Gastrocnemius medialis (tissue), 4 donors: ENCODE measurements around the gene SUSD1. TPM values are rescaled to one million over a fixed set of nuclear protein-coding genes. Genes with fewer than 3 reads are reported as not detected.

Experiments
- ATAC-seq, 2 donors: fragments of 150-250 bp; one replicate each; pipeline ENCODE4 v1.9.1; 2016
- DNase-seq, 2 donors: peaks; one replicate each; pipeline ENCODE4 v3.0.0-alpha.2; 2019
- H3K27ac ChIP-seq, 4 donors: fragments of 200-600 bp; sonication (generic); 1 replicate in 1 of 4; 2 replicates in 3 of 4; pipeline ENCODE4 v1.5.1; 2016 to 2018; ENCODE audit warnings: mild to moderate bottlenecking in 2 of 4, moderate library complexity in 1 of 4
- H3K27me3 ChIP-seq, 3 donors: fragments of 200-600 bp; sonication (generic) in 2 of 3; 1 replicate in 1 of 3; 2 replicates in 2 of 3; pipeline versions ENCODE4 v1.5.1 to v1.6.0; 2016 to 2019; ENCODE audit warnings: mild to moderate bottlenecking in 1 of 3, moderate library complexity in 1 of 3
- H3K36me3 ChIP-seq, 2 donors: fragments of 200-600 bp; sonication (generic) in 1 of 2; one replicate each; pipeline ENCODE4 v1.5.1; 2017 to 2018
- H3K4me1 ChIP-seq, 2 donors: fragments of 200-600 bp; sonication (generic) in 1 of 2; one replicate each; pipeline ENCODE4 v1.5.1; 2016 to 2017; ENCODE audit warnings: mild to moderate bottlenecking in 2 of 2
- H3K4me3 ChIP-seq, 4 donors: fragments of 200-600 bp; sonication (generic) in 3 of 4; 1 replicate in 1 of 4; 2 replicates in 3 of 4; pipeline ENCODE4 v1.5.1; 2016 to 2019; ENCODE audit warnings: mild to moderate bottlenecking in 2 of 4
- H3K9me3 ChIP-seq, 3 donors: fragments of 200-600 bp; sonication (generic) in 2 of 3; 1 replicate in 1 of 3; 2 replicates in 2 of 3; pipeline ENCODE4 v1.5.1; 2016 to 2019
- CTCF ChIP-seq, 5 experiments: fragments of 450-650 bp in 3 of 5; fragments of 200-600 bp in 2 of 5; sonication (generic) in 2 of 5; IDR thresholded peaks in 4 of 5; conservative IDR thresholded peaks in 1 of 5; 1 replicate in 4 of 5; 2 replicates in 1 of 5; pipeline ENCODE4 v1.5.1; 2016 to 2019; ENCODE audit warnings: antibody characterized with exemption in 5 of 5, mild to moderate bottlenecking in 3 of 5, moderate library complexity in 3 of 5
- POLR2A ChIP-seq, 2 donors: fragments of 450-650 bp; IDR thresholded peaks; one replicate each; pipeline ENCODE4 v1.6.1; 2017; ENCODE audit warnings: antibody characterized with exemption in 2 of 2, mild to moderate bottlenecking in 2 of 2, moderate library complexity in 2 of 2
- in situ Hi-C, 4 donors: fragments of 200-750 bp; cut with MboI; loops; one replicate each; pipeline versions ENCODE4 v1.15.0 to v1.8.0; 2017; ENCODE audit warnings: low sequenced_read_pairs in 4 of 4
- intact Hi-C: fragments of 100-400 bp; cut with DNase I; formaldehyde crosslinking; loops from one replicate; pipeline ENCODE4 v1.15.1; 2023; ENCODE audit warnings: low total_unique reads
- total RNA-seq, 4 donors: library from RNA; depleted of rRNA; stranded (reverse); fragments of >200 nt; gene quantifications; one replicate each; pipeline versions ENCODE4 v1.1.0 to v1.2.3, GENCODE V29; 2016

Gene SUSD1
- total RNA-seq, 4 donors from 2014 or later, result 0.82 to 8.0 (median 2.2) TPM

GRCh38 chr9:112059966-112060320 is 115.2 kb downstream of the SUSD1 start:
- DNase-seq, result no peak
- Histone ChIP-seq H3K4me3 (no peak overlapping the region), H3K9me3 (no peaks in the 10 kb centered on the region), H3K27ac (peak overlapping the region; percentile 64 to 73 (median 68)), H3K27me3 (no peaks in the 10 kb centered on the region), H3K4me1 (peaks cover 7 to 15% of the 10 kb centered on the region in 2 donors), H3K36me3 (no peaks in the 10 kb centered on the region)
- in situ Hi-C loops, result no loop called here
- TF ChIP-seq POLR2A (IDR thresholded peaks at IDR 0.05), result no peak
- TF ChIP-seq CTCF (IDR thresholded peaks at IDR 0.05 in 4 of 5, conservative IDR thresholded peaks at IDR 0.05 in 1 of 5), result no peak
- no peak for ATAC-seq
- intact Hi-C loops, result no loop called here

GRCh38 chr9:112059145-112059965 is 115.7 kb downstream of the SUSD1 start:
- no peak overlapping the region for H3K4me3 ChIP-seq
- in situ Hi-C loops, result no loop called here
- intact Hi-C loops, result no loop called here
- ATAC-seq, result no peak
- H3K27me3 ChIP-seq, result no peaks in the 10 kb centered on the region
- TF ChIP-seq POLR2A (IDR thresholded peaks at IDR 0.05) (no peak), CTCF (IDR thresholded peaks at IDR 0.05 in 4 of 5, conservative IDR thresholded peaks at IDR 0.05 in 1 of 5) (no peak)
- H3K4me1 ChIP-seq, result peaks cover 7 to 15% of the 10 kb centered on the region in 2 donors
- no peaks in the 10 kb centered on the region for H3K9me3 ChIP-seq
- peak overlapping the region; percentile 43 to 72 (median 64) for H3K27ac ChIP-seq
- H3K36me3 ChIP-seq, result no peaks in the 10 kb centered on the region
- DNase-seq, result no peak

GRCh38 chr9:112056996-112057395 is 118.1 kb downstream of the SUSD1 start:
- no peak for TF ChIP-seq POLR2A (IDR thresholded peaks at IDR 0.05)
- Histone ChIP-seq H3K9me3 (no peaks in the 10 kb centered on the region), H3K36me3 (no peaks in the 10 kb centered on the region), H3K4me3 (no peak overlapping the region), H3K27ac (no peak overlapping the region), H3K4me1 (peaks cover 7 to 15% of the 10 kb centered on the region in 2 donors), H3K27me3 (no peaks in the 10 kb centered on the region)
- no peak for DNase-seq
- no peak for ATAC-seq
- in situ Hi-C loops, result no loop called here
- intact Hi-C loops, result no loop called here

DNA sequence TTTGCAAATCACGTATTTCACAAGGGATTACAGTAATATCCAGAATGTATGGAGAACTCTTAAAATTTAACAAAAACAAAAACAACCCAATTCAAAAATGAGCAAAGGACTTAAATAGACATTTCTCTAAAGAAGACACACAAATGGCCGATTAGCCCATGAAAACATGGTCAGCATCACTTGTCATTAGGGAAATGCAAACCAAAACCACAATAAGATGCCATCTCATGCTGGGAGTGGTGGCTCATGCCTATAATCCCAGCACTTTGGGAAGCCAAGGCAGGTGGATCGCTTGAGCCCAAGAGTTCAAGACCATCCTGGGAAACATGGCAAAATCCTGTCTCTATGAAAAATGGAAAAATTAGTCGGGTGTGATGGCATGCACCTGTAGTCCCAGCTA is 120.2 kb downstream of the SUSD1 start:
- intact Hi-C loops, result no loop called here
- no peak for ATAC-seq

More for the DNA sequence above, 120.2 kb downstream of the SUSD1 start:
- Histone ChIP-seq H3K36me3 (no peaks in the 10 kb centered on the region), H3K4me3 (no peak overlapping the region), H3K9me3 (no peaks in the 10 kb centered on the region), H3K27me3 (no peaks in the 10 kb centered on the region), H3K27ac (no peak overlapping the region), H3K4me1 (peaks cover 0 to 15% of the 10 kb centered on the region in 2 donors)
- in situ Hi-C loops, result no loop called here
- TF ChIP-seq CTCF (IDR thresholded peaks at IDR 0.05 in 4 of 5, conservative IDR thresholded peaks at IDR 0.05 in 1 of 5) (no peak), POLR2A (IDR thresholded peaks at IDR 0.05) (no peak)
- DNase-seq, result no peak
